Tongue (tissue), 2 donors: ENCODE measurements around the gene TRIM2. TPM values are rescaled to one million over a fixed set of nuclear protein-coding genes. Genes with fewer than 3 reads are reported as not detected.

ENCODE experiments used
- DNase-seq: peaks from one replicate; pipeline ENCODE4 v3.0.0-alpha.2; 2015
- total RNA-seq: library from RNA; depleted of rRNA; stranded (reverse); fragments of >200 nt; gene quantifications from one replicate; pipeline ENCODE4 v1.2.3, GENCODE V29; 2014

Gene TRIM2
- total RNA-seq, 1 donor from 2014 or later, result 56.7 TPM

DNA sequence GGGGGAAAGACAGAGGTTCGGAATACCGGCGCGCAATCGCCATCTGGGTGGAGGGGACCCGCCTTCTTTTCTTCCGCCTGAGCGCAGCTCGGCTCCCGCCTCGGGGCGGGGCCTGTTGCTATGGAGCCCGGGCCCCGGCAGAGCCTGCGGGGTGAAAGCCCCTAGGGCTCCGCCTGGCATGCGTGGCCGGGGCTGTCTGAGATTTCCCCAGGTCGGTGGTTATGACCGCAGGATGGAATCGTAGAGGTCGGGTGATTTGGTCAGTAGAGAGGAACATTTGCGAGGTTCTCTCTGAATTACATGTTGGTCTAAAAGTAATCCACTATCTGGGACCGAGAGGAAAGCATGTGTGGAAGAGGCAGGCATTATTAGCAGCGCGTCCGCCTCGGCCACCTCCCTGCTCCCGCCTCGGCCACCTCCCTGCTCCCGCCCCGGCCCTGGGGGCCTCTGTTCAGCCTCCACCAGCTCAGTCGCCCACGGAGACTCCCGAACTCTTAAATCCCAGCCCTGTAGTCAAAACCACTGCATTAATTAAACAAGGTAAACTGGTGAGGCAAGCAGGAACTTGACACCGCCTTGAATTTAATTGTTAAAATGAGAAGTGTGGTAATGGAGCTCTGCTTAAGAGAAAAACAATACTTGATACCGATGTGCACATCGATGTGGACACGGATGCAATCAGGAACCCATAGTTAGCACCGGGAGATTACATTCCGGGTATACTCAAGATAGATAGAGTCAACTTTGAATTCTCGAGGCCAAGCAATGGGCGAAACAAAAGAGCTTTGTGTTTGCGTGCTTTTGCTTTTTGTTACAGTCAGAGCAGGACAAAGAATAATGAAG, 45.2 kb downstream of the TRIM2 start:
- DNase-seq, result peak; percentile 91

DNA sequence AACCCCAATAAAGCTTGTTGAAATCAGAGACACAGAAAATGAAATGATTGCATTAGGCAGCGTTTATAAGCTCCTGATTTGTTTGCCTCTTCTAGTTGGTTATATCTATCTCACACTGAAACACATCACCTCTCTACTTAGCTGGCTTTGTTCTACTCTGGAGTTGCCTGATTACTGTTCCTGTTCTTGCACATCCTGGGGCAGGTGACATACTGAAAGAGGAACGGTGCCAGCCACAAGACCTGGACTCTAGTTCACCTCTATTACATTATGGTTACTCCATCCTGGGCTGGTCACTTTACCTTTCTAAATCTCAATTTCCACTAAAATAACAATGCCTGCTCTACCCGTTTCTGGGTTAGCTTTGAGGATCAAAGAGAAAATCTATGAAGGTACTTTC, 47.9 kb downstream of the TRIM2 start:
- DNase-seq, result no peak

DNA sequence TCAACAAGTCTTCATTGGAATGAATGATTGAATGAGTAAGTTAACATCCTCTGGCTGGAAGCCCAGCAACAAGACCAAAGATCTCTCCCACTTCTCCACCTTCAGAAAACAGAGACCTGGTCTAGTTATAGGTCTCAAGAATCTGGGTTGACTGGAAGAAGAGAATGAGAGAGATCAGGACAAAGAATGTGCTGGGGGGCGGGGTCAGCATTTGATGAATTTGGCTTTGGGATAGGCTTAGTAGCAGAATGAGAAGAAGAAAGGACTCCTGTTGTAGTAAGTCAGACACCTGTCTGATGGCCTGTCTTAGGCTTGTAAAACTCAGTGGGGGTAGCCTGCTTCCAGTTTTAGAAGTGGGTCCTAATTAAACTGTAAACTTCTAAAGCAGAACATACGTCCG, 51.0 kb downstream of the TRIM2 start:
- no peak for DNase-seq

DNA sequence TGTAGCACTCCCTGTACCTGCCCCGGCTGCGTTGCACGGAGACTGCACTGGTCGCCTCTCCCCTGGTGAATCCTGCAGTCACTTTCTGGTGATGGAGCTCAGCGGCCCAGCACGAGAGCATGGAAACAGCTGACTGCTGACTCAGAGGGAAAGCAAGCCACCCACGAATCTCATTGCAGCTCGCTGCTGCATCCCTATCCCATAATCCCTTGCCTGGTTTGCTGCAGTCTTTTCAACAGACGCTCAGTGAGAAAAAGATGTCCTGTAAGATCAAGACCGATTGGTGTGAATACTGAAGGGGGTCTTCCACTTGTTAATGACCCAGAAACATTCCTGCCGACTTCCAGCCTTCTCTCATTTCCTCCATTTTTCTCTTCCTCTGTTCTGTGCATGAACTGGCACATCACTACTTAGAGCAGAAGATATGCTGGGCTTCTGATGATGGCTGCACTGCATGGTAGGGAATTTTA, 52.9 kb downstream of the TRIM2 start:
- DNase-seq, result peak; percentile 68

DNA sequence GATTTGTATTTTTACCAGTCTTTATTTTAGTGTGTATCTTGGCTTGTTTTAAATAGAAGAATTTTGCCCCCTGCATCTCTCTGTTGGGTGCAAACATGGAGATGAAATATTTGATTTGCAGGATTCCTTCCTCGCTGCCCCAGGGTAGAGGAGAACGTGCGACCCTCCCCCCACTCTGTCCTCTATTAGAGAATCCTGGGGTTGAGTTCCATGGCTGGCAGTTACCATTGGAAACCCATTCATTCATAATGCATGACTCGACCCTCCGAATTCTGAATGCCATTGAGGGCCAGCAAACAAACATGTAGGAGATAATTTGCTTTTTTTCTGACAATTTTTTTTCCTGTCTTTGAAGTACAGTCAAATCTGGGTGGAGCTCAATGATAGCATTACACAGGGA, 53.7 kb downstream of the TRIM2 start:
- DNase-seq, result no peak

DNA sequence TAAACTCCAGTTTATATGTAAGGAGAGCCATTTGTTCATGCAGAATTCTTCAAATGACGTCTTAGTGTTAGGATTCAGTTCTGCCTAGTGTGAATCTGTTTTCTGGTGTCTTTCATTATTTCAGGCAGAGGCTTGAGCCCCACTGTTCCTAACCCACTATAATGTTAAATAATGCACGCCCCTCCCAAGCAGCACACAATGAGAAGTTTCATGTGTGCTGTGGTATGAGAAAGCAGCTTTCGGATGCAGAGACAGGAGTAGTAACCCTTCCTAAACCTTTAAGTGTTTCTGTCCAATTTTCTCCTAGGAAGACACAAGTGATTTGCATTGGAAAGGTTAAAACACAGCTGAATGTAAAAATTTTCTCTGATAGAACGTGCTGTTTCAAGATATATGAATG, 54.5 kb downstream of the TRIM2 start:
- no peak for DNase-seq

DNA sequence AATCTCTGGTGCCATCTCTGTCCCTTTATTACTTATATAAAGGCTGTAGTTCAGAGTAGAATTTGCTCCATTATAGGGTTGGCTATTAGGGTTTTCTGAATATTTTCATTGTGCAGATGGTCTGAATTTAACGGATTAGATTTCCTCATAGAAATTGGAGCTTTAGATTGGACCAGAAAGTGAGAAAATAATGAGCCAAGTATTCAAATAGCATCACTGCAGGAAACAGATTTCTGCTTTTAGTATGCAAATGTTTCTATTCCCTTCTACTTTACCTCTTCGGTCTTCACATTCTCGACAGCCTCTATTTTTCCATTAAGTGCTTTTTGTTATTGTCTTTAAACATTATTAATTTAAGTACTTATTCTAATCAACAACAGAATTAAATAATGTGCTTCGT, 55.4 kb downstream of the TRIM2 start:
- DNase-seq, result no peak

DNA sequence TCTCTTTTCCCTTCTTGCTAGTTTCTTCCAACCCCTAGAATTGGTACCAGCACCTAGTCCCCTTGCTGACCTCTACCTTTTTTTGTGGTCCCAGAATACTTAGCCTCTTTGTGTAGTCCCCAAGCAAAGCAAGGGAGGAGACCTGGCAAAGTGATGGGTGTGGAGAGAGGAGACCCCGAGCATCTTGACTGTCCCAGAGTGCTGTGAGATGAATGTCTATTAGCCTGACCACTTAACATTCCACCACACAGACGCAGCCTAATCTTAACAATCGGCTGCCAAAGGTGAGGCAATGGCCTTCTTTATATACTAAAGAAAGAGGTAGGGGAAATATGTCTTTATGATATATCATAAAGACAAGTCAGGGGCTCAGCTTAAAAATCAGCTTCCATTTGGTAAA, 55.9 kb downstream of the TRIM2 start:
- DNase-seq, result no peak

DNA sequence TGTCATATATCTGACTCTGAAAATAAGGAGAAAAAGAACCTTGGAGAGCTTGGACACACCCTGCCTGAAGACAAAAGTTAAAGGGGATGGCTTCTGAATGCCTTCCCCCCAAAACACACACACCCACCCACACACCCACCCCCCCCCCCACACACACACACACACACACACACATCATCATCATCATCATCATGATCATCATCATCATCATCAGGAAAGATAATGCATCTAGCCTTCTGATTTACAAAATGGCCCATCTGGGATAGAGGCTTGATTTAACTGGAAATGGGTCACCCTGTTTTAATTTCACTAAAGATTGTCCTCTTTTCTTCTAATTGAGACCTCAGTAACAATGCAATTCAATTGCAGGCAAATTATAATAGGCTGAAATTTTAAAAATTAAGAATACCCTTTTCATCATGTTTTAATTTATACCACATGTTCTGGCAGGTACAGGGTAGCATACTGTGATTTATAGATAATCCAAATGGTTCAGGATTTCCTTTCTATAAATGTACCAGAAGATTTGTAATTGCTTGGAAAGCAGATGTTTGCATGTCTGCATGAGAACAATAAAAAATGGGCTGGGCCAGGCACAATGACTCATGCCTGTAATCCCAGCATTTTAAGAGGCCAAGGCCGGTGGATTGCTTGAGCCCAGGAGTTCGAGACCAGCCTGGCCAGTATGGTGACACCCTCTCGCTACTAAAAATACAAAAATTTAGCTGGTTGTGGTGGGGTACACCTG, 56.5 kb downstream of the TRIM2 start:
- DNase-seq, result peak; percentile 51

DNA sequence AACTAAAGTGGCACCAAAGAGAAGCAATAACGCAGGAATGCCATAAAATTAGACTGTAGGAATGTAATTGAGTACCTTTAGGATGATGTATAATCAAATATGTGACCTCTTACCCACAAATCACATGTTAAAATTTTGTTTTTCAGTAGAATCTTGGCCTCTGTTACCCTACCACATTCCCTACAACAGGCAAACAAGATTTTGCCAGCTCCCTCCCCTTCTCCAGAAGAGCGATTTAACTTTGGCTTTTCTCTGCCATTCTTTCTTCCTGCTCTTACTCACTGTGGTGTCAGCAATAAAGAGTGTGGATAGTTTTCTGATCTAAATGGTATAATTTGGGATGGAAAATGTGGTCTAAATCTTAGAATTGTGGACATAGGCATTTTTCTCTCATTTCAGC, 57.2 kb downstream of the TRIM2 start:
- no peak for DNase-seq

DNA sequence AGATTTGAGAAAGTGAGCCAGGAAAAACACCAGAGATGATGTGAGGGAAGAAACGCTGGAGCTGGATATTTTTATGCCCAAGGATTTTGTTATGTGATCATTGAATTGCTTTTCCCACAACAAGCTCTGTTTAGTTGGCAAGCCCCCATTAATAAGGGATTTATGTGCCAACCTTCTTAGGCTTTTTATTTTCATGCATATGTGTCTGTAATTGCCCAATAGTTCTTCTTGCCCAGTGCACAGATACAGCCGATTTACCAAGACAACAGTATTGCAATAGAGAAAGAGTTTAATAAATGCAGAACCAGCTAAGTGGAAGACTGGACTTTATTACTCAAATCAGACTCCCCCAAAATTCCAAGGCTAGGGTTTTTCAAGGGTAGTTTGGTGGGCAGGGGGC, 57.7 kb downstream of the TRIM2 start:
- no peak for DNase-seq

DNA sequence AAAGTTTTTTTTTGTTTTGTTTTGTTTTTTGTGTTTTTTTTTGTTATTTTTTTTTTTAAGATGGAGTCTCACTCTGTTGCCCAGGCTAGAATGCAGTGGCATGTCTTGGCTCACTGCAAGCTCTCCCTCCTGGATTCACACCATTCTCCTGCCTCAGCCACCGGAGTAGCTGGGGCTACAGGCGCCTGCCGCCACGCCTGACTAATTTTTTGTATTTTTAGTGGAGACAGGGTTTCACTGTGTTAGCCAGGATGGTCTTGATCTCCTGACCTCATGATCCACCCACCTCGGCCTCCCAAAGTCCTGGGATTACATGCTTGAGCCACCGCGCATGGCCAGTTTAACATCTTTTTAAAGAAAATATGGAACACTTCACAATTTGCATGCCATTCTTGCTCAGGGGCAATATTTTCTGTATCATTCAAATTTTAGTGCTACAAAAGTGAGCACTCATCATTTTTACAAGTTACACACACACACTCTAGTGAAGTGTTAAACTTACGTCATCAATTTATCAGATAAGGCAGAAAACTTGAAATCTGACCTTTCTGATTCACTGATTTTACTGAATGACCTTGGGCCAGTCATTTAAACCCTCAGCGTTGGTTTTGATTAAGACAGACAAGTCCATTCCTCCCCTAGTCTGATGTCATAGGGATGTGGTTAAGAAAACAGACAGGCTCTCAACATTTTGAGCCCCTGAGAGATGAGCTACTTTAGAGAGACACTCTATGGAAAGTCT, 61.2 kb downstream of the TRIM2 start:
- DNase-seq, result no peak

DNA sequence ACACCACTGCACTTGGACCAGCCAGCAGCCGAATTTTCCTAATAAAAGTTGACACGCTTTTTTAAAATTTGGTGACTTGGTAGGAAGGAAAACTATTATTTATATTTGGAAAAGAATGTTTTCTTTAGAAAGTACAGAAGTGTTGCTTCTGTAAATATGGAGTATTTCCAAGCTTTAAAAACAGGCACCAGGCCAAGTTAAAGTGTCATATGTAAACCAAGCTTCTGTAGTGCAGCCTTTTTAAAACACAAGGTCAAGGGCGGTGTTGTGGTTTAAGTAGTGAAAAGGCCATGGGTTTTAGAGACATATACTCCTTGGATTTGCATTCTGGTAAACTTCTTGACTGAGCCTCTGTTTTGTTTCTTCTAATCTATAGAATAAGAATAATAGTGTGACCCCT, 62.7 kb downstream of the TRIM2 start:
- DNase-seq, result no peak

DNA sequence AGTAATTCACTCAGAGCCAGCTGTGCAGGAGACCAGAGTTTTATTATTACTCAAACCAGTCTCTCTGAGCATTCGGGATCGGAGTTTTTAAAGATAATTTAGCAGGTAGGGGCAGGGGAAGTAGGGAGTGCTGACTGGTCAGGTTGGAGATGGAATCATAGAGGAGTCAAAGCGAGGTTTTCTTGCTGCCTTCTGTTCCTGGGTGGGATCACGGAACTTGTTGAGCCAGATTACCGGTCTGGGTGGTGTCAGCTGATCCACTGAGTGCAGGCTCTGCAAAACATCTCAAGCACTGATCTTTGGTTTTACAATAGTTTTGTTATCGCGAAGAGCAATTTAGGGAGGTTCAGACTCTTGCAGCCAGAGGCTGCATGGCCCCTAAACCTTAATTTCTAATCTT, 63.6 kb downstream of the TRIM2 start:
- DNase-seq, result no peak

DNA sequence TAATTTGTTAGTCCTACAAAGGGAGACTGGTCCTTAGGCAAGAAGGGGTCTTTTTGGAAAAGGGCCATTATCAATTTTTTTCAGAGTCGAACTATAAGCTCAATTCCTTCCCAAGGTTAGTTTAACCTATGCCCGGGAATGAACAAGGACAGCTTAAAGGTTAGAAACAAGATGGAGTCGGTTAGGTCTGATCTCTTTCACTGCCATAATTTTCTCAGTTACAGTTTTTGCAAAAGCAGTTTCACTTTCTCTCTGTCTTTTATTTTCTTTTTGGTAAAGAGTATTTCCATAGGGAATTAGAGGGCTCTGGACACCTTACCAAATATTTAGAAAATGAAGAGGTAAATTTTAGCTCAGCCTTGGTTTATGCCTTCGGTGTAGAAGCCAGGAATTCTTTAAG, 64.1 kb downstream of the TRIM2 start:
- DNase-seq, result no peak

DNA sequence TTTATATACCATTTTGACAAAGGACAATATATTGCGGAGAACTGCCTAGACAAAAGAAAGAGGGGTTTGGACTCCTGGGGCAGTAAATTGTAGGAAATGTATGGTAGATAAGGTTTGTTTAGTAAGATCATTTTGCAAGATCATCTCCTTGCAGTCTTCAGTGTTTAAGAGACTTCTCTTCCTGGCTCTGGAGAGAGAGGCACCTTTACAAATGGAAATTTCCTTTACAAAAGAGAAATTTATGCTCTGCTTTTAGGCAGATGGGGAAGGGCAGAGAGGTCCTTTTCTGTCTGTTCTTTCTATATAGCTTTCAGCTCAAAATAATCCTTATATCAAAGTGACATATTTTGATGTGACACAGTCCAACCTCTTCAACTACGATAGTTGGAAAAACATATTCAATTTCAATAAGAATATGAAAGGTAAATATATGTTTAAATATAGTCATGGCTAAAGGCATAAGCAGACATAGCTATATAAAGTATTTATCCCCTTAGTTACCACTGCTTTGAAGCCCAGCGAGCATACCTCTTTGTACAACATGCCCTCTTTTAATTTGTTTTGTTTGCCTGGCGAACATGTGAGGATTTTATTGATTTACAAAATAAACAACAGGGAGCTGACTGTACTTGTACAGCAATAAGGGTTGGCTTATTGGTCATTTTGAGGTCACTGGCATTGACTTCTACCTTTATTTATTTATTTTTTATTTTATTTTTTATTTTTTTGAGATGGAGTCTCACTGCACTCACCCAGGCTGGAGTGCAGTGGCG, 65.2 kb downstream of the TRIM2 start:
- no peak for DNase-seq

DNA sequence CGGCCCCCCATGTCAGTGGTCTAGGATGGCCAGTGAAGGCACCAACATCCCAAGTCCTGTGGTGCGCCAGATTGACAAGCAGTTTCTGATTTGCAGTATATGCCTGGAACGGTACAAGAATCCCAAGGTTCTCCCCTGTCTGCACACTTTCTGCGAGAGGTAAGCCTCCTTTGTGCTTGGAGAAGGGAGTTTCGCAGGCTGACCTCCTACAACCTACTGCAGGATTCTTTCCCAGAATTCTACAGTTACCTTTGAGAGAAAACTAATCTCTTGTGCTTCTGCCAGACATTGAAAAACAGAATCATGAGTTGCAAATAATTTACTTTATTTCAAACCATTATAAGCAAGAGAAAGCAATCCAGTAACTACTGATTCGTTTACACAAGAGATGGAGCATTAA, 66.1 kb downstream of the TRIM2 start:
- DNase-seq, result no peak

DNA sequence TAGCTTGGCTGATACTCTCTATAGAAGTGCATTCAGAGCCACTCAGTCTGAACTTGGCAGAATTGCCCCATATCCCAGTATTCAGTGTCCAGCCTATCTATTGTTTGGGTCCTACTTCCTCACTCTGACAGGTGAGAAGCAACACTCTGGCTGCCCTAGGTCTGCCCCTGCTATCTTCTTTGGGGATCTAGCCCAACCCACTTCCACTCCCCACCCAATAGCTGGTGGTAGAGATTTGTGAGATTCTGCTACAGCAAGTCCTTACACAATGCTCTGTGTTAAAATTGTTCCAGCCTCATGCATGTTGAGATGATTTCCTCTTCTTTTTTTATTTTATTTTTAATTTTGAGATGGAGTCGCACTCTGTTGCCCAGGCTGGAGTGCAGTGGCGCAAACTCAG, 67.6 kb downstream of the TRIM2 start:
- no peak for DNase-seq

DNA sequence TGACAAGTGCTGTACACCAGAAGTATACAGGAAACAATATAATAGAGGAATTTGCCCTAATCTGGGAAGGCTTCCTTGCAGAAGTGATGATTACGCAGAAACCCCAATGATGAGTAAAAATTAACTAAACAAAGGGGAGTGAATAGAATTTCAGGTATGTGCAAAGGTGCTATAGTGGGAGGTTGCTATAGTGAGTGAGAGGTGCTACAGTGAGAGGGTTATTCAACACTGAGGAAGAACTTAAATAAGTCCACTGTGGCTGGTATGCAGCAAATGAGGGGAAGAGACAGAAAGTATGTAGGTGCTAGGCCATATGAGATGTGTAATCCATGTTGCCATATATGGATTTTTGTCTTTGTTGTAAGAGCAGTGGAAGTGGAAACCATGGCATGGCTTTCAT, 69.5 kb downstream of the TRIM2 start:
- DNase-seq, result no peak

DNA sequence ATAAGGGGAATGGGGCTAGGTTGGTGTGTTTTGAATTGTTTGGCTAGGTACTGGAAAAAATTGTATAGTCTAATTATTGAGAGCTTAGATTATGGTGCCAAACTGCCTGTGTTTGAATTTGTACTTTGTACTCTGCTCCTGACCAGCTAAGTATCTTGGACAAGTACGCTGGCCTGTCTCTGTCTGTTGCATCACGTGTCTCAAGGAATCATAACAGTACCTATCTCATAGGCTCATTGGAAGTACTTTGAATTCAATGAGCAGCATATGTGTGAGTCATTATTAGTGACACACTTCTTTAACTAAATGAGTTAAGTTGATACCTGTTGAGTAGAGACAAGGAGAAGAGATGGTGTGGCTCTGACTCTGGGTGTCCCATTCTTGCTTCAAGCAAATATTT, 70.7 kb downstream of the TRIM2 start:
- DNase-seq, result no peak

DNA sequence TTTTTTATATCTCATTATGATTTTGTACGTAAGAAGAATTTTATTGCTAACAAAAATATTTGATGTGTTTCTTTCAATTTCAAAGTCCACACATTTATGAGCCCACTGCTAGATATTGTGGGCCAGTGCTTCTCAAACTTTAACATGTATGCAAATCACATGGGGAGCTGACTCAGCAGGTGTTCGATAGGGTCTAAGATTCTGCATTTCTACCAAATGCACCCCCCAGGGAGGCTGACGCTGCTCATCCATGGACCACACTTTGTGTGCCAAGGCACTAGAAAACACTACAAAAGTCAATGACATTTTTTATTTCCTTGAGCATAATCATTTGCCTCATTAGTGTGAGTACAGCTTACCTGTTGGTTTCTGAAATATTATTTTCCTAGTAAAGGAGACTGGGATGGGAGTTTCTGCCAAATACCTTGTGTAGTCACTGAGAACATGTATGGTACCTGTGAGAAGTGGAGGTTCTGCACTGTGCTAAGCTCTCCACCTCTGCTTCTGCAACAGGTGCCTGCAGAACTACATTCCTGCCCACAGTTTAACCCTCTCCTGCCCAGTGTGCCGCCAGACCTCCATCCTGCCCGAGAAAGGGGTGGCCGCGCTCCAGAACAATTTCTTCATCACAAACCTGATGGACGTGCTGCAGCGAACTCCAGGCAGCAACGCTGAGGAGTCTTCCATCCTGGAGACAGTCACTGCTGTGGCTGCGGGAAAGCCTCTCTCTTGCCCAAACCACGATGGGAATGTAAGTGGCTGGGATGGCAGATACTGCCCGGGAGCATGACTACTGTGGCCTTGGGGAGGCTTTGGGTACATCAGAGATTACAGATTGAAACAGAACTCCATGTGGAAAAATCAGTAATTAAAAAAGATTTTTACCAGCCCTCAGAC, 71.4 kb downstream of the TRIM2 start:
- DNase-seq, result no peak
